Peyer's patch (tissue), 4 donors: ENCODE results near the gene PAIP2B.

Experiments used
- POLR2A ChIP-seq, 2 donors: fragments of 450-650 bp; IDR thresholded peaks; one replicate each; pipeline ENCODE4 v1.5.1; 2017; ENCODE audit warnings: antibody characterized with exemption in 2 of 2, mild to moderate bottlenecking in 2 of 2, moderate library complexity in 2 of 2
- TF ChIP-seq, protein P1 (sequence below), 6 experiments: fragments of 450-650 bp in 4 of 6; fragments of 200-600 bp in 2 of 6; sonication (generic) in 1 of 6; IDR thresholded peaks; one replicate each; pipeline ENCODE4 v1.5.1; 2017 to 2019; ENCODE audit warnings: antibody characterized with exemption in 6 of 6, mild to moderate bottlenecking in 3 of 6, moderate library complexity in 1 of 6

GRCh38 chr2:71210292-71210691, 16.6 kb downstream of the PAIP2B start:
- TF ChIP-seq, protein P1, sequence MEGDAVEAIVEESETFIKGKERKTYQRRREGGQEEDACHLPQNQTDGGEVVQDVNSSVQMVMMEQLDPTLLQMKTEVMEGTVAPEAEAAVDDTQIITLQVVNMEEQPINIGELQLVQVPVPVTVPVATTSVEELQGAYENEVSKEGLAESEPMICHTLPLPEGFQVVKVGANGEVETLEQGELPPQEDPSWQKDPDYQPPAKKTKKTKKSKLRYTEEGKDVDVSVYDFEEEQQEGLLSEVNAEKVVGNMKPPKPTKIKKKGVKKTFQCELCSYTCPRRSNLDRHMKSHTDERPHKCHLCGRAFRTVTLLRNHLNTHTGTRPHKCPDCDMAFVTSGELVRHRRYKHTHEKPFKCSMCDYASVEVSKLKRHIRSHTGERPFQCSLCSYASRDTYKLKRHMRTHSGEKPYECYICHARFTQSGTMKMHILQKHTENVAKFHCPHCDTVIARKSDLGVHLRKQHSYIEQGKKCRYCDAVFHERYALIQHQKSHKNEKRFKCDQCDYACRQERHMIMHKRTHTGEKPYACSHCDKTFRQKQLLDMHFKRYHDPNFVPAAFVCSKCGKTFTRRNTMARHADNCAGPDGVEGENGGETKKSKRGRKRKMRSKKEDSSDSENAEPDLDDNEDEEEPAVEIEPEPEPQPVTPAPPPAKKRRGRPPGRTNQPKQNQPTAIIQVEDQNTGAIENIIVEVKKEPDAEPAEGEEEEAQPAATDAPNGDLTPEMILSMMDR (IDR thresholded peaks at IDR 0.05), result no peak
- TF ChIP-seq POLR2A (IDR thresholded peaks at IDR 0.05), result no peak
